SJSA1 (cell line): Measurements from ENCODE around the gene LGALS7. TPM values are rescaled to one million over a fixed set of nuclear protein-coding genes. Genes with fewer than 3 reads are reported as not detected.

Experiments
- DNase-seq, 2 experiments: peaks; one replicate each; pipeline ENCODE4 v3.0.0-alpha.2; 2015 to 2020; ENCODE audit warnings: low spot score in 2 of 2, low read depth in 1 of 2
- H3K27ac ChIP-seq: fragments of 250-450 bp; sonication (Bioruptor Pico); 2 replicates; pipeline ENCODE4 v1.5.1; 2020; ENCODE audit warnings: mild to moderate bottlenecking, moderate library complexity
- H3K27me3 ChIP-seq: fragments of 250-450 bp; sonication (Bioruptor Pico); replicated peaks from 2 replicates; pipeline ENCODE4 v1.5.1; 2020; ENCODE audit warnings: mild to moderate bottlenecking, moderate library complexity
- H3K36me3 ChIP-seq: fragments of 250-450 bp; sonication (Bioruptor Pico); 2 replicates; pipeline ENCODE4 v1.5.1; 2020; ENCODE audit warnings: mild to moderate bottlenecking
- H3K4me1 ChIP-seq: fragments of 250-450 bp; sonication (Bioruptor Pico); replicated peaks from 2 replicates; pipeline ENCODE4 v1.6.1; 2021; ENCODE audit warnings: mild to moderate bottlenecking
- H3K4me3 ChIP-seq: fragments of 250-450 bp; sonication (Bioruptor Pico); 2 replicates; pipeline ENCODE4 v1.5.1; 2020; ENCODE audit warnings: mild to moderate bottlenecking
- H3K9me3 ChIP-seq: fragments of 250-450 bp; sonication (Bioruptor Pico); replicated peaks from 2 replicates; pipeline ENCODE4 v1.5.1; 2020; ENCODE audit warnings: mild to moderate bottlenecking
- total RNA-seq: library from RNA; depleted of rRNA; stranded (reverse); fragments of >200 nt; shearing (Covaris generic); gene quantifications from 2 replicates; pipeline ENCODE4 v1.2.3, GENCODE V29; 2014

LGALS7 gene
- total RNA-seq, 1 experiment from 2014 or later, result not detected

- Histone ChIP-seq H3K4me3 (peak overlapping the region; percentile 31), H3K4me1 (peaks cover 12% of the 10 kb centered on the region), H3K9me3 (no peaks in the 10 kb centered on the region), H3K27me3 (no peaks in the 10 kb centered on the region), H3K27ac (no peak overlapping the region), H3K36me3 (peaks cover 16% of the 10 kb centered on the region)
- peak in 1 of 2 experiments; percentile 61 for DNase-seq
Observed at GRCh38 chr19:38736036-38736412, 37.3 kb downstream of the LGALS7 start.

GRCh38 chr19:38735257-38735686 lies 38.0 kb downstream of the LGALS7 start:
- peaks cover 12% of the 10 kb centered on the region for H3K4me1 ChIP-seq
- no peaks in the 10 kb centered on the region for H3K9me3 ChIP-seq
- H3K27ac ChIP-seq, result no peak overlapping the region
- no peak overlapping the region for H3K4me3 ChIP-seq
- peak in 1 of 2 experiments; percentile 42 for DNase-seq
- no peaks in the 10 kb centered on the region for H3K27me3 ChIP-seq
- peaks cover 22% of the 10 kb centered on the region for H3K36me3 ChIP-seq

DNA sequence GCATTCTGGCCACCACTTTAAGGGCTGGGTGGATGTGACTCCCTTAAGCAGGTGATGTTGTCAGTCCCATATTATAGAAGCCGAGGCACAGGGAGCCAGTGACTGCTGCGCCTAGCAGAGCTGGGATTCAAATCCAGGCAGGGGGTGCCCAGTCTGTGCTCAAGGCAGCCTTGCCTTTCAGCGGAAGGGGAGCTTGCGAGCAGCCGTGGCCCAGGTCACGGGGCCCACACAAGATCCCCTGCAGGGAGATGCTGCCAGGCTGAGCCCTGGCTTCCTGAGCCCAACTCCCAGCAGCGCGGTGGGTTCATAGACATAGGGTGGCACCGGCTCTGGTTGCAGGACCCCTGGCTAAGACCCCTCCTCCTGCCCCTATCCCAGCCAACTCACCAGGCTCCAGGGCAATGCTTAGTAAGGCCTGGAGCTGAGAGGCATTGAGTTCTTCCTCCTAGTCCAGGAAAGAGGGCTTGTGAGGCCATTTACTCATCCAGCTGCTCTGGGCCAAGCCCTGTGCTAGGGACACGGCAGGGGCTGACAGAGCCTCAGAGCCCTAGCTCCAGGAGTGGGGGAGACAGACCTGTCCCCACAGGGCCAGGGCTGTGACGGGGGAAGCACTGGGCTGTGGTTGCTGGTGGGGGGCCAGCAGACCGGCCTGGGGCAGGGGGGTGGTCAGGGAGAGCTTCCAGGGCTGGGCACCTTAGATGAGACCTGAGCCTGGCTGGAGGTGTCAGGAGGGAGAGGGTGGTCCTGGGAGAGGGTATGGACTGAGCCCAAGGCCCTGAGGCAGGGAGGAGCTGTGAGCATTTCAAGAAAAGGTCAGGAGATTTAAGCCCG lies 38.7 kb downstream of the LGALS7 start:
- Histone ChIP-seq H3K9me3 (no peaks in the 10 kb centered on the region), H3K36me3 (peaks cover 25% of the 10 kb centered on the region), H3K4me1 (peaks cover 12% of the 10 kb centered on the region), H3K27me3 (no peaks in the 10 kb centered on the region), H3K27ac (no peak overlapping the region), H3K4me3 (no peak overlapping the region)
- peak in 1 of 2 experiments; percentile 44 for DNase-seq

DNA sequence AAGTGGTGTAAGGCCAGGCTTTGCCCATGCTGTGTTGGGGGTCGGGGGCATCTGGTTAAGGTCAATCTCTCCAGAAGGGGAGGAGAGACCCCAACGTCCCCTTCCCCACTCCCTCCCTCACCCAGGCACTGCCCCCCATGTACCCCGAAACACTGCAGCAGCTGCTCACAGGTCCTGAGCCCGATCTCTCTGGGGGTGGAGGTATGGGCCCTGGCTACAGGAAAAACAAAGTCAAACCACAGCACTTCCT lies 39.2 kb downstream of the LGALS7 start:
- Histone ChIP-seq H3K36me3 (peaks cover 29% of the 10 kb centered on the region), H3K27me3 (no peaks in the 10 kb centered on the region), H3K4me3 (no peak overlapping the region), H3K4me1 (peaks cover 12% of the 10 kb centered on the region), H3K9me3 (no peaks in the 10 kb centered on the region), H3K27ac (no peak overlapping the region)
- DNase-seq, result peak in 1 of 2 experiments; percentile 41

- no peak overlapping the region for H3K27ac ChIP-seq
- no peak overlapping the region for H3K4me3 ChIP-seq
- peaks cover 12% of the 10 kb centered on the region for H3K4me1 ChIP-seq
- no peaks in the 10 kb centered on the region for H3K9me3 ChIP-seq
- peak; percentile 36 to 42 for DNase-seq
- no peaks in the 10 kb centered on the region for H3K27me3 ChIP-seq
- peaks cover 34% of the 10 kb centered on the region for H3K36me3 ChIP-seq
Observed at GRCh38 chr19:38733493-38734175, 39.7 kb downstream of the LGALS7 start.

DNA sequence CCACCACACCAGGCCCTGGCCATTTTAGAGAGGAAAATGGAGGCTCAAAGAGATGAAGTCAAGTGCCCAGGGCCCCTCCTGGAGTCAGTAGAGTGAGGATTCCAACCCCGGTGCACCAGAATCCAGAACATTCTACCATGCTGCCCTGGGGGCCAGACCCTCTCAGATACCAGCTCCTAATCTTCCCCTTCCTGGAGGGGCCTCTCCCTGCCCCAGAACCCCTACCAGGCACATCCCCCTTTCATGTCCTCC lies 40.1 kb downstream of the LGALS7 start:
- Histone ChIP-seq H3K27ac (no peak overlapping the region), H3K4me3 (no peak overlapping the region), H3K4me1 (peaks cover 12% of the 10 kb centered on the region), H3K9me3 (no peaks in the 10 kb centered on the region), H3K36me3 (peaks cover 36% of the 10 kb centered on the region), H3K27me3 (no peaks in the 10 kb centered on the region)
- no peak for DNase-seq

DNA sequence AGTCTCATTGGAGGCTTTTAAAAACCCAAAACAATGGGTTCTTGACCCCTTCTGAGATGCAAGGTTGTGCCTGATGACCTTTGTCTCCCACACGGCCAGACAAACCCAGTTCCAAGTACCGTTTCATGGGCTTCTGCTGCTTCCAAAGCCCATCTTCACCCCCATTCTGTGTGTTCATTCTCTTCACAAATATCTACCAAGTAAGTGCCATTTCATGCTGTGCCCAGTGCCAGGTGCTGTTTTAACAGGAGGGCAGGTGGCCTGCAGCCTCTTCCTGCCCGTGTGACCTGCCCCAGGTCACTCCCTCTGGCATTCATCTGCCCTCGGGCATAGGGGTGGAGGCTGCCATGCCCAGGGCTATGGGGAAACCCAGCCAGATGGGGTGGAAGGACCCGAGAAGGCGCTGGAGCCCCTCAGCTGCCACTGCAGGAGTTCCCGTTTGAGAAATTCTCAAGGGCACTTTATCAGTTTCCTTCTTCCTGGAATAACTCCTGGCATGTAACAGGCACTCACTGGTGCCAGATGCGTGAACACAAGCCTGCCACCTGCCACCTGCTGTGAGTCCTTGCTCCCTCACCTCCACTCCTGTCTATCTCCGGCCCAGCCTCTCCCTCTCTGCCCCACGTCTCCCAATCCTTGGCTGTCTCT lies 41.5 kb downstream of the LGALS7 start:
- Histone ChIP-seq H3K36me3 (peaks cover 50% of the 10 kb centered on the region), H3K27ac (no peak overlapping the region), H3K27me3 (no peaks in the 10 kb centered on the region), H3K4me1 (peaks cover 12% of the 10 kb centered on the region), H3K9me3 (no peaks in the 10 kb centered on the region), H3K4me3 (no peak overlapping the region)
- DNase-seq, result no peak

GRCh38 chr19:38730731-38731589 lies 42.4 kb downstream of the LGALS7 start:
- H3K27me3 ChIP-seq, result no peaks in the 10 kb centered on the region
- peaks cover 9% of the 10 kb centered on the region for H3K4me1 ChIP-seq
- no peak overlapping the region for H3K27ac ChIP-seq
- H3K9me3 ChIP-seq, result no peaks in the 10 kb centered on the region
- no peak for DNase-seq
- H3K4me3 ChIP-seq, result no peak overlapping the region
- peaks cover 58% of the 10 kb centered on the region for H3K36me3 ChIP-seq

GRCh38 chr19:38730470-38730730 lies 42.9 kb downstream of the LGALS7 start:
- DNase-seq, result no peak
- H3K4me3 ChIP-seq, result no peak overlapping the region
- peaks cover 9% of the 10 kb centered on the region for H3K4me1 ChIP-seq
- H3K27me3 ChIP-seq, result no peaks in the 10 kb centered on the region
- H3K36me3 ChIP-seq, result peaks cover 64% of the 10 kb centered on the region
- H3K9me3 ChIP-seq, result no peaks in the 10 kb centered on the region
- no peak overlapping the region for H3K27ac ChIP-seq

DNA sequence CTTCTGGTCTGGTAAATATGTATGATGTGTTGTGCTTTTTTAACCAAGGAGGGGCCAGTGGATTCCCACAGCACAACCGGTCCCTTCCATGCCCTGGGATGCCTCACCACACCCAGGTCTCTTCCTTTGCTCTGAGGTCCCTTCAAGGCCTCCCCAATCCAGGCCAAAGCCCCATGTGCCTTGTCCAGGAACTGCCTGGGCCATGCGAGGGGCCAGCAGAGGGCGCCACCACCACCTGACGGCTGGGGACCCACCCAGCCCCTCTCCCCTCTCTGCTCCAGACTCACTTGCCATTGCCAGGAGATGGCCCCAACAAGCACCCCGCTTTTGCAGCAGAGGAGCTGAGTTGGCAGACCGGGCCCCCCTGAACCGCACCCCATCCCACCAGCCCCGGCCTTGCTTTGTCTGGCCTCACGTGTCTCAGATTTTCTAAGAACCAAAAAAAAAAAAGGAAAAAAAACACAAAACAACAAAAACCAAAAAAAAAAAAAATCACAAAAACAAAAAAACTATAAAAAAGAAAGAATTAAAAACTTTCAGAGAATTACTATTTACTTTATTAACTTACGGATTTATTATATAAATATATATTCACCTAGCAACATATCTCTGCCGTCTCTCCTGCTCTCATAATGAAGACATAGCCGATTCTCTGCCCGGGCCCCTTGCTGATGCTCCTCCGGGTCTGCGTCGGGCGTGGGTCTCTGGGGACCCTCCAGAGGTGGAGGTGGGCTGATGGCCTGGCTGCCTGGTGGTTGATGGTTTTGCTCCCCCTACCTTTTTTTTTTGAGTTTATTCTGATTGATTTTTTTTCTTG lies 43.5 kb downstream of the LGALS7 start:
- Histone ChIP-seq H3K4me3 (no peak overlapping the region), H3K36me3 (peaks cover 69% of the 10 kb centered on the region)
- peak; percentile 58 to 85 for DNase-seq

DNA sequence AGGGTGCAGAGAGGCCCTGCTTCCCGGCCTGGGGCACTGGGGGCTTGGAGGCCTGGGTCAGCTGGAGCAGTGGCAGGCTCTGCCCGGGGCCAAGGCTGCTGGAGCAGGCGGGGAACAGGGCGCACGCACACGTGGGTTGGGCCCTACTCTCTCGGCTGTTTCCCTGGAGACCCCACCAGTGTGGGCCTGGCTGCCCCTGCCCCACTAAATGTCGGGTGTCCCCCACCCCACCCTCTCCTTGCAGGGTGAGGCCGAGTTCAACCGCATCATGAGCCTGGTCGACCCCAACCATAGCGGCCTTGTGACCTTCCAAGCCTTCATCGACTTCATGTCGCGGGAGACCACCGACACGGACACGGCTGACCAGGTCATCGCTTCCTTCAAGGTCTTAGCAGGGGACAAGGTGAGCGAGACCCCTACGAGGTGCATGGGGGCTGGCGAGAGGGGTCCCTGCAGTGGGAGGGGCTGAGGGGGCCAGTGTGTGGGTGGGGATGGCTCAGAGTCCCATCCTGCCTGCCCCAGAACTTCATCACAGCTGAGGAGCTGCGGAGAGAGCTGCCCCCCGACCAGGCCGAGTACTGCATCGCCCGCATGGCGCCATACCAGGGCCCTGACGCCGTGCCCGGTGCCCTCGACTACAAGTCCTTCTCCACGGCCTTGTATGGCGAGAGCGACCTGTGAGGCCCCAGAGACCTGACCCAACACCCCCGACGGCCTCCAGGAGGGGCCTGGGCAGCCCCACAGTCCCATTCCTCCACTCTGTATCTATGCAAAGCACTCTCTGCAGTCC lies 44.4 kb downstream of the LGALS7 start:
- DNase-seq, result no peak
- peaks cover 8% of the 10 kb centered on the region for H3K4me1 ChIP-seq
- no peaks in the 10 kb centered on the region for H3K27me3 ChIP-seq
- peaks cover 79% of the 10 kb centered on the region for H3K36me3 ChIP-seq
- no peak overlapping the region for H3K4me3 ChIP-seq
- no peak overlapping the region for H3K27ac ChIP-seq
- no peaks in the 10 kb centered on the region for H3K9me3 ChIP-seq

More for the DNA sequence above, 43.5 kb downstream of the LGALS7 start:
- Histone ChIP-seq H3K4me1 (peaks cover 9% of the 10 kb centered on the region), H3K27me3 (no peaks in the 10 kb centered on the region), H3K9me3 (no peaks in the 10 kb centered on the region), H3K27ac (no peak overlapping the region)

- Histone ChIP-seq H3K4me3 (no peak overlapping the region), H3K9me3 (no peaks in the 10 kb centered on the region), H3K4me1 (no peaks in the 10 kb centered on the region), H3K27me3 (no peaks in the 10 kb centered on the region), H3K27ac (no peak overlapping the region), H3K36me3 (peaks cover 87% of the 10 kb centered on the region)
- no peak for DNase-seq
Observed at GRCh38 chr19:38727868-38728660, 45.3 kb downstream of the LGALS7 start.
